Lower lobe of right lung (tissue), 2 donors: ENCODE results near the gene RALB. TPM values are rescaled to one million over a fixed set of nuclear protein-coding genes. Genes with fewer than 3 reads are reported as not detected.
"Not testable (repeated sequence)": the region's sequence is repeated elsewhere in the genome, so short reads cannot be mapped to it uniquely, and the experiment has no call there.

Source experiments
- ATAC-seq, 2 donors: fragments of 200-7000 bp; cut with Tn5 transposase; one replicate each; pipeline ENCODE4 v1.9.1; 2020 to 2022; ENCODE audit warnings: mild to moderate bottlenecking in 2 of 2, moderate library complexity in 2 of 2
- DNase-seq: peaks from one replicate; pipeline ENCODE4 v3.0.0-alpha.2; 2020
- H3K27ac ChIP-seq: fragments of 200-600 bp; one replicate; pipeline ENCODE4 v1.8.0; 2022
- H3K27me3 ChIP-seq: fragments of 200-600 bp; one replicate; pipeline ENCODE4 v1.8.0; 2022; ENCODE audit warnings: low read depth
- H3K36me3 ChIP-seq: fragments of 200-600 bp; one replicate; pipeline ENCODE4 v1.8.0; 2022; ENCODE audit warnings: mild to moderate bottlenecking
- H3K4me1 ChIP-seq: fragments of 200-600 bp; one replicate; pipeline ENCODE4 v1.8.0; 2022
- H3K4me3 ChIP-seq: fragments of 200-600 bp; one replicate; pipeline ENCODE4 v1.8.0; 2022; ENCODE audit warnings: mild to moderate bottlenecking
- H3K9me3 ChIP-seq: fragments of 200-600 bp; one replicate; pipeline ENCODE4 v1.8.0; 2022
- CTCF ChIP-seq: fragments of 200-600 bp; IDR thresholded peaks from one replicate; pipeline ENCODE4 v1.8.0; 2022; ENCODE audit warnings: antibody characterized with exemption, mild to moderate bottlenecking
- intact Hi-C: fragments of 100-400 bp; cut with DNase I; formaldehyde crosslinking; loops from one replicate; pipeline ENCODE4 v1.11.0; 2022
- total RNA-seq: library from RNA; stranded (reverse); fragmentation: NEBNext Ultra II Directional; extraction: Animal tissue kit (Norgen Biotek cat#: 25700); gene quantifications from one replicate; pipeline ENCODE4 v1.2.1, GENCODE V29; 2021
- donor health status: DM: no; HTN: yes; CAD: no; lungs with severe emphysema.

Gene RALB
- total RNA-seq, 1 donor from 2014 or later, result 65.8 TPM

GRCh38 chr2:120319686-120320317, 67.2 kb downstream of the RALB start:
- DNase-seq (peak; percentile 20), ATAC-seq (no peak)
- H3K4me3 ChIP-seq, result no peak overlapping the region
- intact Hi-C loops, result no loop called here
- no peak overlapping the region for H3K27ac ChIP-seq
- H3K27me3 ChIP-seq, result no peaks in the 10 kb centered on the region
- no peak for TF ChIP-seq CTCF
- H3K9me3 ChIP-seq, result no peaks in the 10 kb centered on the region
- H3K36me3 ChIP-seq, result no peaks in the 10 kb centered on the region
- H3K4me1 ChIP-seq, result peaks cover 15% of the 10 kb centered on the region

GRCh38 chr2:120320318-120320851, 67.7 kb downstream of the RALB start:
- intact Hi-C loops, result no loop called here
- no peak overlapping the region for H3K4me3 ChIP-seq
- H3K9me3 ChIP-seq, result no peaks in the 10 kb centered on the region
- no peak for TF ChIP-seq CTCF
- H3K27ac ChIP-seq, result no peak overlapping the region
- no peaks in the 10 kb centered on the region for H3K36me3 ChIP-seq
- ATAC-seq, result no peak
- peaks cover 15% of the 10 kb centered on the region for H3K4me1 ChIP-seq
- DNase-seq, result peak; percentile 25
- H3K27me3 ChIP-seq, result no peaks in the 10 kb centered on the region

- H3K4me3 ChIP-seq, DNase-seq, intact Hi-C loops, H3K9me3 ChIP-seq, H3K36me3 ChIP-seq, ATAC-seq, H3K27me3 ChIP-seq, H3K27ac ChIP-seq: not testable (repeated sequence)
- H3K4me1 ChIP-seq, result peaks cover 15% of the 10 kb centered on the region
Measured at GRCh38 chr2:120320887-120321556, 68.4 kb downstream of the RALB start.

GRCh38 chr2:120321721-120322284, 69.2 kb downstream of the RALB start:
- intact Hi-C loops, result no loop called here
- H3K4me1 ChIP-seq, result peaks cover 15% of the 10 kb centered on the region
- H3K27ac ChIP-seq, result no peak overlapping the region
- no peak for ATAC-seq
- H3K27me3 ChIP-seq, result no peaks in the 10 kb centered on the region
- TF ChIP-seq CTCF, result no peak
- H3K36me3 ChIP-seq, result no peaks in the 10 kb centered on the region
- no peaks in the 10 kb centered on the region for H3K9me3 ChIP-seq
- H3K4me3 ChIP-seq, result no peak overlapping the region
- DNase-seq, result no peak

- intact Hi-C loops, result no loop called here
- Histone ChIP-seq H3K4me3 (no peak overlapping the region), H3K36me3 (no peaks in the 10 kb centered on the region), H3K4me1 (peaks cover 15% of the 10 kb centered on the region), H3K27ac (no peak overlapping the region), H3K27me3 (no peaks in the 10 kb centered on the region), H3K9me3 (no peaks in the 10 kb centered on the region)
- no peak for ATAC-seq
- TF ChIP-seq CTCF, result no peak
- no peak for DNase-seq
Measured at GRCh38 chr2:120322329-120322728, 69.7 kb downstream of the RALB start.

- intact Hi-C loops, result no loop called here
- H3K4me3 ChIP-seq, result no peak overlapping the region
Measured at GRCh38 chr2:120323214-120323613, 70.6 kb downstream of the RALB start.

More at GRCh38 chr2:120323214-120323613, 70.6 kb downstream of the RALB start:
- Histone ChIP-seq H3K9me3 (no peaks in the 10 kb centered on the region), H3K27ac (no peak overlapping the region), H3K36me3 (no peaks in the 10 kb centered on the region), H3K4me1 (peaks cover 15% of the 10 kb centered on the region), H3K27me3 (no peaks in the 10 kb centered on the region)
- DNase-seq, result no peak
- no peak for TF ChIP-seq CTCF
- ATAC-seq, result peak; percentile 46 to 59
